ENCODE results near the gene JAG2.

JAG2 gene

GRCh38 chr14:105185973-105186372 is 17.4 kb upstream of the JAG2 start:
- no peak for TF ChIP-seq CTCF (IDR thresholded peaks at IDR 0.05)
- Histone ChIP-seq H3K27me3 (peaks cover 0 to 58% of the 10 kb centered on the region in 2 donors), H3K4me3 (no peak overlapping the region), H3K4me1 (peaks cover 0 to 10% (median 0%) of the 10 kb centered on the region in 4 donors), H3K9me3 (peaks cover 0 to 9% (median 0%) of the 10 kb centered on the region in 3 donors), H3K36me3 (no peaks in the 10 kb centered on the region), H3K27ac (no peak overlapping the region)
- intact Hi-C loops (cut with DNase I; ENCODE audit: low total_unique reads) = no loop called here
- DNase-seq = no peak

GRCh38 chr14:105185001-105185400 is 16.4 kb upstream of the JAG2 start:
- intact Hi-C loops (cut with DNase I; ENCODE audit: low total_unique reads) = no loop called here
- H3K36me3 ChIP-seq = no peaks in the 10 kb centered on the region
- no peak for TF ChIP-seq CTCF (IDR thresholded peaks at IDR 0.05)
- H3K4me1 ChIP-seq = peaks cover 0 to 18% (median 4%) of the 10 kb centered on the region in 4 donors
- no peak overlapping the region for H3K4me3 ChIP-seq
- no peak overlapping the region for H3K27ac ChIP-seq
- H3K9me3 ChIP-seq = peaks cover 0 to 9% (median 0%) of the 10 kb centered on the region in 3 donors
- no peak for DNase-seq
- peaks cover 0 to 56% of the 10 kb centered on the region in 2 donors for H3K27me3 ChIP-seq

GRCh38 chr14:105184461-105184860 is 15.9 kb upstream of the JAG2 start:
- TF ChIP-seq CTCF (IDR thresholded peaks at IDR 0.05) = no peak
- no peak for DNase-seq
- peaks cover 0 to 58% of the 10 kb centered on the region in 2 donors for H3K27me3 ChIP-seq
- no peaks in the 10 kb centered on the region for H3K36me3 ChIP-seq
- intact Hi-C loops (cut with DNase I; ENCODE audit: low total_unique reads) = no loop called here
- peaks cover 0 to 22% (median 4%) of the 10 kb centered on the region in 4 donors for H3K4me1 ChIP-seq
- H3K9me3 ChIP-seq = peaks cover 0 to 9% (median 0%) of the 10 kb centered on the region in 3 donors
- no peak overlapping the region for H3K27ac ChIP-seq
- H3K4me3 ChIP-seq = no peak overlapping the region

GRCh38 chr14:105182296-105183020 is 13.9 kb upstream of the JAG2 start:
- no peak for DNase-seq
- Histone ChIP-seq H3K9me3 (no peaks in the 10 kb centered on the region), H3K27ac (no peak overlapping the region), H3K4me1 (peaks cover 0 to 22% (median 4%) of the 10 kb centered on the region in 4 donors), H3K27me3 (peaks cover 0 to 54% of the 10 kb centered on the region in 2 donors), H3K36me3 (no peaks in the 10 kb centered on the region), H3K4me3 (no peak overlapping the region)
- TF ChIP-seq CTCF (IDR thresholded peaks at IDR 0.05) = no peak
- intact Hi-C loops (cut with DNase I; ENCODE audit: low total_unique reads) = no loop called here

- no peak for DNase-seq
- intact Hi-C loops (cut with DNase I; ENCODE audit: low total_unique reads) = no loop called here
- Histone ChIP-seq H3K4me1 (peaks cover 0 to 22% (median 4%) of the 10 kb centered on the region in 4 donors), H3K27me3 (peaks cover 0 to 52% of the 10 kb centered on the region in 2 donors), H3K36me3 (no peaks in the 10 kb centered on the region), H3K4me3 (peak overlapping the region; percentile 48 to 52), H3K27ac (no peak overlapping the region), H3K9me3 (no peaks in the 10 kb centered on the region)
- TF ChIP-seq CTCF (IDR thresholded peaks at IDR 0.05) = no peak
Measured at GRCh38 chr14:105181549-105182295, 13.1 kb upstream of the JAG2 start.

Data from tibial artery (tissue), 4 donors.